H1 (cell line): ENCODE measurements around the gene ZYX. TPM values are rescaled to one million over a fixed set of nuclear protein-coding genes. Genes with fewer than 3 reads are reported as not detected.

Experiments used
- ASH2L ChIP-seq: fragments of 200-600, 300-600 bp; sonication (generic); IDR thresholded peaks from one replicate; pipeline ENCODE4 v1.7.1; 2017; ENCODE audit warnings: low read length
- ATF3 ChIP-seq: IDR thresholded peaks from 2 replicates; pipeline ENCODE4 v1.6.1; 2011; ENCODE audit warnings: low read depth, mild to moderate bottlenecking, low read length; ENCODE audit not compliant: insufficient read depth
- RFX5 ChIP-seq: IDR thresholded peaks from 2 replicates; pipeline ENCODE4 v1.6.1; 2011; ENCODE audit warnings: low read depth, low read length, improper control_type of control experiment, borderline replicate concordance
- polyA plus RNA-seq, 7 experiments: library from polyadenylated mRNA; depleted of rRNA in 3 of 7; stranded (reverse) in 5 of 7; unstranded in 2 of 7; fragments of >200 nt in 5 of 7; fragments of 200-250 nt in 2 of 7; gene quantifications; 1 replicate in 5 of 7; 2 replicates in 1 of 7; 4 replicates in 1 of 7; pipeline versions ENCODE4 v1.2.1 to v1.2.3, GENCODE V29; 2011 to 2013; ENCODE audit warnings: missing spikeins in 2 of 7, mixed read lengths in 2 of 7
- total RNA-seq: library from RNA; stranded (reverse); fragmentation: NEBNext Ultra II Directional; extraction: Animal tissue kit (Norgen Biotek cat#: 25700); gene quantifications from 2 replicates; pipeline ENCODE4 v1.2.1, GENCODE V29; 2021

ZYX gene
- total and polyA plus RNA-seq, 2 of the 8 experiments (the other 6 are each of a cell fraction or from before 2014, with no cell fraction given), result 40.6 to 159 TPM

GRCh38 chr7:143354376-143354775 lies 26.8 kb upstream of the ZYX start (continued):
- TF ChIP-seq ASH2L (no peak), ATF3 (no peak), RFX5 (no peak)
